Measurements from ENCODE around the gene TRMO. TPM values are rescaled to one million over a fixed set of nuclear protein-coding genes. Genes with fewer than 3 reads are reported as not detected.

Gene TRMO
- total and polyA plus RNA-seq, 9 of the 15 experiments (the other 6 are each of a cell fraction or from before 2014, with no cell fraction given), result 5.6 to 22.4 (median 16.2) TPM

- DNase-seq (ENCODE audit: extremely low read depth in 1 of 4, low spot score in 3 of 4), result peak; percentile 61 to 66 (median 61)
- H3K4me1 ChIP-seq (replicated peaks in 1 of 2; ENCODE audit: control insufficient read depth in 2 of 2, insufficient read depth in 2 of 2, low read length in 2 of 2), result no peaks in the 10 kb centered on the region; a peak in 1 of 5 replicates
- TF ChIP-seq DEAF1 (CRISPR knock-in tag; IDR thresholded peaks at IDR 0.05) (peak; percentile 52; the same call in 1 of the 2 replicates), NCOR1 (IDR thresholded peaks at IDR 0.05) (peak; percentile 20; the same call in 1 of the 2 replicates), E2F4 (CRISPR knock-in tag; IDR thresholded peaks at IDR 0.05; ENCODE audit: low read depth) (no peak), RAD21 (CRISPR knock-in tag; conservative IDR thresholded peaks at IDR 0.05 in 1 of 2, IDR thresholded peaks at IDR 0.05 in 1 of 2) (peak; percentile 59 to 69), NCOA1 (IDR thresholded peaks at IDR 0.05; ENCODE audit: low read depth) (no peak), SMC3 (conservative IDR thresholded peaks at IDR 0.05; ENCODE audit: insufficient read depth, low read depth, low read length) (0 out of 2 replicates have a peak, but pooled peaks have one; percentile 20), REST (IDR thresholded peaks at IDR 0.05; ENCODE audit: borderline replicate concordance) (peak; percentile 43; the same call in 1 of the 2 replicates), REST (CRISPR knock-in tag; IDR thresholded peaks at IDR 0.05; ENCODE audit: low read depth) (no peak), KLF16 (IDR thresholded peaks at IDR 0.05) (0 out of 2 replicates have a peak, but pooled peaks have one; percentile 10)
Observed at GRCh38 chr9:97900738-97901565, 21.3 kb downstream of the TRMO start.

More at GRCh38 chr9:97900738-97901565, 21.3 kb downstream of the TRMO start:
- H3K4me2 ChIP-seq (ENCODE audit: insufficient read depth, low read length), result no peak overlapping the region
- peak; percentile 86 for ATAC-seq
- no peaks in the 10 kb centered on the region for H4K20me1 ChIP-seq (replicated peaks; ENCODE audit: control insufficient read depth, insufficient read depth, low read length)
- ChIA-PET POLR2A (interaction anchor here (0.6 to 2.1 kb wide), 10 partner anchors 9 to 1220 kb away, joined by 3 to 13 read pairs (median 3); partner anchors contain the start of genes TRMO and XPA), CTCF (ENCODE audit: low intra/inter-chr PET ratio) (interaction anchor here (0.9 to 1.6 kb wide), 3 partner anchors 11 to 190 kb away, joined by 3 to 9 read pairs (median 6); no protein-coding TSS in a partner anchor)
- FAIRE-seq, result peak; percentile 80
- in situ Hi-C loops (cut with MboI), result loop anchor here (25.0 kb wide), 2 partner anchors 361 to 886 kb away; partner anchors contain the start of genes ANKS6 and TBC1D2
- H2AFZ ChIP-seq (ENCODE audit: low read depth, low read length), result no peak overlapping the region
- H3K9me3 ChIP-seq (replicated peaks; ENCODE audit: control insufficient read depth, insufficient read depth, low read depth, low read length), result no peaks in the 10 kb centered on the region
- no peaks in the 10 kb centered on the region for H3K27me3 ChIP-seq (ENCODE audit: control insufficient read depth in 2 of 2, insufficient read depth in 2 of 2, low read length in 2 of 2)
- no peaks in the 10 kb centered on the region for H3K9me1 ChIP-seq (ENCODE audit: control insufficient read depth, insufficient read depth, low read length)
- H3K27ac ChIP-seq (ENCODE audit: extremely low read depth, low read depth, low read length), result no peak overlapping the region
- WGBS (ENCODE audit: insufficient coverage, low coverage, missing lambda C conversion rate), result 33% methylated on average over 5 of the region's 5 CpGs
- peaks cover 10% of the 10 kb centered on the region; the same call in 1 of the 3 replicates for H3K36me3 ChIP-seq (ENCODE audit: control insufficient read depth, insufficient read depth, low read length)
- H3K4me3 ChIP-seq, result no peak overlapping the region
- intact Hi-C loops (cut with micrococcal nuclease), result loop anchor here (1.0 kb wide), 1 partner anchor 191 kb away; no protein-coding TSS in a partner anchor
- BruUV-seq (replicated peaks), result no TSS peak
- no peaks in the 10 kb centered on the region for H3K79me2 ChIP-seq (ENCODE audit: control insufficient read depth, insufficient read depth, low read length)
- no peak overlapping the region for H3K9ac ChIP-seq (ENCODE audit: insufficient read depth in 1 of 2, low read depth in 2 of 2, low read length in 2 of 2)
